IMR-90 (cell line): ENCODE data around the gene LRCH3. TPM values are rescaled to one million over a fixed set of nuclear protein-coding genes. Genes with fewer than 3 reads are reported as not detected.

ENCODE experiments used
- ATAC-seq: fragments of 200-7000 bp; cut with Tn5 transposase; 2 replicates; pipeline ENCODE4 v1.9.1; 2020; ENCODE audit warnings: low read depth, mild to moderate bottlenecking, moderate library complexity
- BruUV-seq: library from RNA; stranded (reverse); fragments of 400-500 nt; replicated peaks from 2 replicates; lab custom pipeline; 2021; lab: Mats Ljungman, UMichigan
- CTCF ChIA-PET: fragments of 300-600 bp; formaldehyde crosslinking; extraction: SDS; loops from one replicate; lab custom pipeline; 2021; ENCODE audit warnings: antibody characterized with exemption; lab: Yijun Ruan, JAX
- POLR2A ChIA-PET: fragments of 300-600 bp; sonication (Branson Sonifier 250); formaldehyde crosslinking; loops from one replicate; lab custom pipeline; 2022; ENCODE audit warnings: antibody characterized with exemption; ENCODE audit not compliant: unreplicated experiment; lab: Charles Lee
- DNase-seq: peaks from one replicate; pipeline ENCODE4 v3.0.0; 2013
- H2AFZ ChIP-seq: replicated peaks from 2 replicates; pipeline ENCODE3; 2013; ENCODE audit warnings: low read length, mild to moderate bottlenecking; ENCODE audit not compliant: poor library complexity
- H2AK5ac ChIP-seq: 2 replicates; pipeline ENCODE4 v1.6.1; 2013; ENCODE audit warnings: low read depth, low read length, inconsistent platforms
- H2AK9ac ChIP-seq: replicated peaks from 2 replicates; pipeline ENCODE3; 2013; ENCODE audit warnings: mild to moderate bottlenecking, low read depth, low read length, moderate library complexity; ENCODE audit not compliant: poor library complexity
- H2BK120ac ChIP-seq: 2 replicates; pipeline ENCODE4 v1.6.1; 2013; ENCODE audit warnings: low read depth, low read length, inconsistent platforms
- H2BK15ac ChIP-seq: 3 replicates; pipeline ENCODE4 v1.6.1; 2013; ENCODE audit warnings: low read depth, low read length, inconsistent platforms
- H2BK20ac ChIP-seq: 2 replicates; pipeline ENCODE4 v1.6.1; 2013; ENCODE audit warnings: low read depth, mild to moderate bottlenecking, inconsistent platforms, low read length, moderate library complexity
- H2BK5ac ChIP-seq: 2 replicates; pipeline ENCODE4 v1.6.1; 2013; ENCODE audit warnings: mild to moderate bottlenecking, low read depth, low read length, inconsistent platforms; ENCODE audit not compliant: poor library complexity, severe bottlenecking
- H3K14ac ChIP-seq: replicated peaks from 2 replicates; pipeline ENCODE4 v1.6.1; 2013; ENCODE audit warnings: low read depth, low read length, inconsistent platforms
- H3K18ac ChIP-seq: 2 replicates; pipeline ENCODE4 v1.6.1; 2013; ENCODE audit warnings: low read depth, low read length, control low read depth
- H3K23ac ChIP-seq: 2 replicates; pipeline ENCODE4 v1.6.1; 2013; ENCODE audit warnings: low read depth, low read length, inconsistent platforms
- H3K27ac ChIP-seq: 2 replicates; pipeline ENCODE4 v1.5.1; 2013; ENCODE audit warnings: mild to moderate bottlenecking, control low read depth, low read length; ENCODE audit not compliant: insufficient read depth
- H3K27me3 ChIP-seq: 2 replicates; pipeline ENCODE4 v1.6.1; 2013; ENCODE audit warnings: low read length; ENCODE audit not compliant: control insufficient read depth, insufficient read depth
- H3K36me3 ChIP-seq: 2 replicates; pipeline ENCODE4 v1.6.1; 2013; ENCODE audit warnings: low read length, mixed read lengths; ENCODE audit not compliant: control insufficient read depth, insufficient read depth
- H3K4ac ChIP-seq: 2 replicates; pipeline ENCODE4 v1.6.1; 2013; ENCODE audit warnings: low read depth, low read length, inconsistent platforms
- H3K4me1 ChIP-seq: 2 replicates; pipeline ENCODE4 v1.6.1; 2013; ENCODE audit warnings: low read length, mixed read lengths; ENCODE audit not compliant: control insufficient read depth, insufficient read depth
- H3K4me2 ChIP-seq: 2 replicates; pipeline ENCODE4 v1.6.1; 2013; ENCODE audit warnings: low read depth, mild to moderate bottlenecking, control low read depth, low read length, moderate library complexity
- H3K4me3 ChIP-seq: 2 replicates; pipeline ENCODE4 v1.5.1; 2013; ENCODE audit warnings: low read depth, mild to moderate bottlenecking, control low read depth, low read length, moderate library complexity; ENCODE audit not compliant: insufficient read depth
- H3K56ac ChIP-seq: 2 replicates; pipeline ENCODE4 v1.6.1; 2013; ENCODE audit warnings: low read length, inconsistent platforms; ENCODE audit not compliant: insufficient read depth; ENCODE audit errors: extremely low read depth
- H3K79me1 ChIP-seq, 2 experiments: 2 replicates each; pipeline ENCODE4 v1.6.1; 2013; ENCODE audit warnings: low read length in 2 of 2, inconsistent platforms in 1 of 2, low read depth in 1 of 2
- H3K9ac ChIP-seq: 2 replicates; pipeline ENCODE4 v1.6.1; 2013; ENCODE audit warnings: low read depth, low read length, control low read depth
- H3K9me1 ChIP-seq: 2 replicates; pipeline ENCODE4 v1.6.1; 2013; ENCODE audit warnings: low read length, inconsistent platforms; ENCODE audit not compliant: insufficient read depth
- H3K9me3 ChIP-seq: 2 replicates; pipeline ENCODE4 v1.6.1; 2013; ENCODE audit warnings: low read length; ENCODE audit not compliant: control insufficient read depth, insufficient read depth
- H4K20me1 ChIP-seq: 2 replicates; pipeline ENCODE4 v1.6.1; 2013; ENCODE audit warnings: low read length, inconsistent platforms; ENCODE audit not compliant: insufficient read depth
- H4K5ac ChIP-seq: 2 replicates; pipeline ENCODE4 v1.6.1; 2013; ENCODE audit warnings: mild to moderate bottlenecking, low read depth, low read length, control low read depth
- H4K8ac ChIP-seq, 2 experiments: 2 replicates each; pipeline ENCODE4 v1.6.1; 2013; ENCODE audit warnings: low read depth in 2 of 2, low read length in 2 of 2, control low read depth in 1 of 2, inconsistent platforms in 1 of 2
- H4K91ac ChIP-seq: 2 replicates; pipeline ENCODE4 v1.6.1; 2013; ENCODE audit warnings: low read depth, low read length, inconsistent platforms; ENCODE audit not compliant: insufficient read depth
- BHLHE40 ChIP-seq: fragments of 150-350 bp; IDR thresholded peaks from 2 replicates; pipeline ENCODE4 v1.6.1; 2016; ENCODE audit warnings: mild to moderate bottlenecking, low read depth, low read length
- CHD1 ChIP-seq: IDR thresholded peaks from 2 replicates; pipeline ENCODE4 v1.6.1; 2012; ENCODE audit warnings: low read depth, low read length, improper control_type of control experiment
- MAFK ChIP-seq: IDR thresholded peaks from 2 replicates; pipeline ENCODE4 v1.6.1; 2012; ENCODE audit warnings: low read depth, low read length, improper control_type of control experiment
- RAD21 ChIP-seq: IDR thresholded peaks from 2 replicates; pipeline ENCODE4 v1.6.1; 2012; ENCODE audit warnings: low read length, improper control_type of control experiment
- WGBS, 2 experiments: methylation state at CpG; one replicate each; pipeline versions ENCODE4 v1.1.5 to v1.1.7; 2013; ENCODE audit warnings: missing lambda C conversion rate in 2 of 2; ENCODE audit not compliant: insufficient read length in 1 of 2; ENCODE audit errors: extremely low coverage in 2 of 2; 5-methylcytosine and 5-hydroxymethylcytosine counted together
- dilution Hi-C: fragments of 300-500 bp; cut with HindIII; formaldehyde crosslinking; loops from one replicate; pipeline ENCODE4 v1.14.3; 2018; ENCODE audit warnings: low sequenced_read_pairs; ENCODE audit not compliant: unreplicated experiment
- in situ Hi-C: fragments of 300-500 bp; cut with MboI; formaldehyde crosslinking; loops from 3 replicates; pipeline ENCODE4 v1.14.3; 2019; ENCODE audit warnings: low sequenced_read_pairs, inconsistent platforms, mixed read lengths
- intact Hi-C: fragments of 100-400 bp; cut with micrococcal nuclease; formaldehyde crosslinking; loops from 2 replicates; pipeline ENCODE4 v1.10.0; 2022
- polyA plus RNA-seq, 3 experiments: library from polyadenylated mRNA; depleted of rRNA; stranded (reverse); fragments of >200 nt; gene quantifications; 2 replicates each; pipeline ENCODE4 v1.2.3, GENCODE V29; 2012; ENCODE audit warnings: low replicate concordance in 1 of 3
- total RNA-seq: library from RNA; depleted of rRNA; stranded (reverse); fragments of >200 nt; gene quantifications from 2 replicates; pipeline ENCODE4 v1.2.3, GENCODE V29; 2012

The LRCH3 gene
- total and polyA plus RNA-seq, 2 of the 4 experiments (the other 2 are of a cell fraction): 28.5 to 40.5 TPM

GRCh38 chr3:197889204-197889930 lies 98.3 kb downstream of the LRCH3 start:
- no peak overlapping the region for H3K4me3 ChIP-seq
- peaks cover 8% of the 10 kb centered on the region; the same call in 1 of the 2 replicates for H3K36me3 ChIP-seq
- no peak overlapping the region for H4K5ac ChIP-seq
- intact Hi-C loops (no loop called here), in situ Hi-C loops (no loop called here), dilution Hi-C loops (no loop called here)
- H2BK20ac ChIP-seq: no peak overlapping the region
- DNase-seq (no peak), ATAC-seq (no peak)
- H3K9ac ChIP-seq: no peak overlapping the region
- no peak overlapping the region for H4K91ac ChIP-seq
- no peak overlapping the region for H2BK120ac ChIP-seq
- H2AK5ac ChIP-seq: no peak overlapping the region
- no TSS peak for BruUV-seq
- no peak overlapping the region for H4K8ac ChIP-seq
- H3K23ac ChIP-seq: no peak overlapping the region
- no peak overlapping the region for H3K4ac ChIP-seq
- no peaks in the 10 kb centered on the region for H3K79me1 ChIP-seq
- CTCF ChIA-PET: no interaction called here
- H2AFZ ChIP-seq: no peak overlapping the region
- no peak for TF ChIP-seq MAFK
- TF ChIP-seq CHD1: no peak
- no peak for TF ChIP-seq RAD21
- TF ChIP-seq BHLHE40: no peak
- H3K18ac ChIP-seq: no peak overlapping the region
- POLR2A ChIA-PET: no interaction called here
- H3K27ac ChIP-seq: no peak overlapping the region
- no peaks in the 10 kb centered on the region for H3K9me1 ChIP-seq
- no peak overlapping the region for H3K14ac ChIP-seq
- H3K27me3 ChIP-seq: no peaks in the 10 kb centered on the region
- no peak overlapping the region for H2BK15ac ChIP-seq
- no peaks in the 10 kb centered on the region for H3K4me1 ChIP-seq
- H3K56ac ChIP-seq: no peak overlapping the region
- no peaks in the 10 kb centered on the region for H3K9me3 ChIP-seq
- no peak overlapping the region for H2BK5ac ChIP-seq
- H4K20me1 ChIP-seq: no peaks in the 10 kb centered on the region
- WGBS, 2 experiments: no CpG with 5 or more reads among the region's 9 CpGs
- no peak overlapping the region for H3K4me2 ChIP-seq
- H2AK9ac ChIP-seq: no peak overlapping the region
